ENCODE measurements around the gene NPHP3. TPM values are rescaled to one million over a fixed set of nuclear protein-coding genes. Genes with fewer than 3 reads are reported as not detected.

Gene NPHP3
- polyA plus RNA-seq, 1 donor from 2014 or later = 9.0 TPM

GRCh38 chr3:132654721-132655120 is 67.5 kb downstream of the NPHP3 start:
- H2AFZ ChIP-seq (ENCODE audit: low read depth, low read length) = no peak overlapping the region
- no peak overlapping the region for H3K27ac ChIP-seq (ENCODE audit: low read length)
- no peaks in the 10 kb centered on the region for H3K27me3 ChIP-seq (ENCODE audit: insufficient read depth, low read depth, low read length)
- H4K20me1 ChIP-seq (ENCODE audit: insufficient read depth) = no peaks in the 10 kb centered on the region
- peaks cover 3% of the 10 kb centered on the region for H3K79me2 ChIP-seq (replicated peaks; ENCODE audit: insufficient read depth, low read length)
- H3K9me3 ChIP-seq (ENCODE audit: low read length) = no peaks in the 10 kb centered on the region
- no peak overlapping the region for H3K9ac ChIP-seq (ENCODE audit: low read length)
- TF ChIP-seq RAD21 (conservative IDR thresholded peaks at IDR 0.05) (no peak), EZH2 (IDR thresholded peaks at IDR 0.05; ENCODE audit: borderline replicate concordance, insufficient read depth, low read length, poor library complexity, severe bottlenecking) (no peak), EP300 (conservative IDR thresholded peaks at IDR 0.05; ENCODE audit: poor library complexity, severe bottlenecking) (no peak), REST (IDR thresholded peaks at IDR 0.05; ENCODE audit: borderline replicate concordance) (no peak), SMC3 (conservative IDR thresholded peaks at IDR 0.05; ENCODE audit: poor library complexity) (no peak), POLR2AphosphoS5 (IDR thresholded peaks at IDR 0.05) (no peak), MXI1 (conservative IDR thresholded peaks at IDR 0.05; ENCODE audit: poor library complexity, severe bottlenecking) (no peak), TAF1 (IDR thresholded peaks at IDR 0.05; ENCODE audit: low read depth) (no peak), CTCF (IDR thresholded peaks at IDR 0.05; ENCODE audit: poor library complexity, severe bottlenecking) (no peak)
- no peaks in the 10 kb centered on the region for H3K9me2 ChIP-seq (ENCODE audit: insufficient read depth, low read length)
- H3K36me3 ChIP-seq (ENCODE audit: insufficient read depth, low read length) = no peaks in the 10 kb centered on the region
- H3K4me2 ChIP-seq (ENCODE audit: low read length) = no peak overlapping the region
- no peak overlapping the region for H3K4me3 ChIP-seq (ENCODE audit: low read length)
- H3F3A ChIP-seq (ENCODE audit: insufficient read depth, low read length, poor library complexity, severe bottlenecking) = no peaks in the 10 kb centered on the region

- no peaks in the 10 kb centered on the region for H3K36me3 ChIP-seq (ENCODE audit: insufficient read depth, low read length)
- TF ChIP-seq REST (IDR thresholded peaks at IDR 0.05; ENCODE audit: borderline replicate concordance) (no peak), TAF1 (IDR thresholded peaks at IDR 0.05; ENCODE audit: low read depth) (no peak), EZH2 (IDR thresholded peaks at IDR 0.05; ENCODE audit: borderline replicate concordance, insufficient read depth, low read length, poor library complexity, severe bottlenecking) (no peak), CTCF (IDR thresholded peaks at IDR 0.05; ENCODE audit: poor library complexity, severe bottlenecking) (no peak), POLR2AphosphoS5 (IDR thresholded peaks at IDR 0.05) (no peak), RAD21 (conservative IDR thresholded peaks at IDR 0.05) (no peak), MXI1 (conservative IDR thresholded peaks at IDR 0.05; ENCODE audit: poor library complexity, severe bottlenecking) (no peak), EP300 (conservative IDR thresholded peaks at IDR 0.05; ENCODE audit: poor library complexity, severe bottlenecking) (no peak), SMC3 (conservative IDR thresholded peaks at IDR 0.05; ENCODE audit: poor library complexity) (no peak)
- H3K79me2 ChIP-seq (replicated peaks; ENCODE audit: insufficient read depth, low read length) = peaks cover 3% of the 10 kb centered on the region
- no peaks in the 10 kb centered on the region for H3K27me3 ChIP-seq (ENCODE audit: insufficient read depth, low read depth, low read length)
- H3K9ac ChIP-seq (ENCODE audit: low read length) = no peak overlapping the region
- H3K9me2 ChIP-seq (ENCODE audit: insufficient read depth, low read length) = no peaks in the 10 kb centered on the region
- H3K4me2 ChIP-seq (ENCODE audit: low read length) = no peak overlapping the region
- H3K27ac ChIP-seq (ENCODE audit: low read length) = no peak overlapping the region
- H3K4me3 ChIP-seq (ENCODE audit: low read length) = no peak overlapping the region
- no peaks in the 10 kb centered on the region for H4K20me1 ChIP-seq (ENCODE audit: insufficient read depth)
- H3K9me3 ChIP-seq (ENCODE audit: low read length) = no peaks in the 10 kb centered on the region
- no peaks in the 10 kb centered on the region for H3F3A ChIP-seq (ENCODE audit: insufficient read depth, low read length, poor library complexity, severe bottlenecking)
- no peak overlapping the region for H2AFZ ChIP-seq (ENCODE audit: low read depth, low read length)
These were observed 68.0 kb downstream of the NPHP3 start for GRCh38 chr3:132654190-132654589.
